Activated naive CD4-positive, alpha-beta T cell treated with anti-CD3 and anti-CD28 coated beads, Interleukin-2, amount 50 U/mL, for 24 hours (primary cell): ENCODE measurements around the gene NR6A1.
A peak's percentile ranks its signal among the peaks of the same experiment; 100 is the strongest.

Experiments used
- H3K27ac Mint-ChIP-seq: one replicate; pipeline ENCODE4 v1.8.0; 2021; ENCODE audit warnings: mild to moderate bottlenecking, mixed read lengths
- H3K27me3 Mint-ChIP-seq: one replicate; pipeline ENCODE4 v1.8.0; 2021; ENCODE audit warnings: mixed read lengths
- H3K36me3 Mint-ChIP-seq: one replicate; pipeline ENCODE4 v1.8.0; 2021; ENCODE audit warnings: mixed read lengths
- H3K4me1 Mint-ChIP-seq: one replicate; pipeline ENCODE4 v1.8.0; 2021; ENCODE audit warnings: mixed read lengths
- H3K4me3 Mint-ChIP-seq: one replicate; pipeline ENCODE4 v1.8.0; 2021; ENCODE audit warnings: mild to moderate bottlenecking, mixed read lengths
- H3K9me3 Mint-ChIP-seq: one replicate; pipeline ENCODE4 v1.8.0; 2021; ENCODE audit warnings: mixed read lengths

Gene NR6A1

GRCh38 chr9:124659099-124659659, 111.9 kb downstream of the NR6A1 start:
- Mint-ChIP-seq H3K4me1 (peaks cover 49% of the 10 kb centered on the region), H3K27me3 (peaks cover 3% of the 10 kb centered on the region), H3K36me3 (peaks cover 3% of the 10 kb centered on the region), H3K9me3 (no peaks in the 10 kb centered on the region), H3K27ac (peak overlapping the region; percentile 95), H3K4me3 (peak overlapping the region; percentile 98)

DNA sequence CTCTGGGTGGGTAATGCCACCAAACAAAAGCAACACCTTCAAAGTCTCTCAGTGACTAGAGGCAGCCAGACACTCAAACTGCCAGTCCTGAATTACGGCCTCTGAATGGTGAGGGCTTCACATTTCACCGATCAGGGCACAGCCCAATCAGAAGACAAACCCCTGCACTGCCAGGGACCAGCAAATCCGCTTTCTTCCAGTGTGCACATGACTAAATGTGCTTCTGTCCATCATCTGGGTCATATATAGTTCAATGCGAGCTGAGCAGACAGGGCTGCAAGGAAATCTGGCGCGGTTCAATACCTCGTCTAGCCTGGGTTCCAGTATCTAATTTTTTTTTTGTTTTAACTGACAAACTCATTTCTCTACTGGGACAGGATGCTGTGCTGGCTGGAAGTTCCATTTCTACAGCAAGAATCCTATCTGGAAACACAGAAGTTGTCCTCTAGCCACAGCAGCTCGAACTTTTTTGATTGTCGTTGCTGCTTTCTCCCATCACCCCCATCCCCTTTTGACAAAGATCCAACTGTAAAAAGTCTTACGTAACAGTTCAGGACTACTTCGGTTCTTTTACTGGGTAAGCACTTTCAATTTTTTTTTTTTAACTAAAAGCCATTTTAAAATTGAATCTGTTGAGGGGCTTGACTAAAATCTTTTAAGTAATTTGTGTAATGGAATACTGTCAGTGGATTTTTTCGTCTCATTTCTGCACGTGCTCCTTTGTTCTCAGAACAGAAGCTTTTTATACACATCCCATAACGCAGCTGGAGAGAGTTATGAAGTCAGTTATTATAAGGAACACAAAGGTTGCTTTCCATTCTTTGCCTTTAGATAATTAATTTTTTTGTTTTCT, 112.7 kb downstream of the NR6A1 start:
- Mint-ChIP-seq H3K27ac (peak overlapping the region; percentile 95), H3K4me3 (peak overlapping the region; percentile 98), H3K9me3 (no peaks in the 10 kb centered on the region), H3K27me3 (peaks cover 3% of the 10 kb centered on the region), H3K36me3 (no peaks in the 10 kb centered on the region), H3K4me1 (peaks cover 49% of the 10 kb centered on the region)

- Mint-ChIP-seq H3K27ac (peak overlapping the region; percentile 24), H3K9me3 (no peaks in the 10 kb centered on the region), H3K27me3 (no peaks in the 10 kb centered on the region), H3K4me1 (peaks cover 40% of the 10 kb centered on the region), H3K36me3 (no peaks in the 10 kb centered on the region), H3K4me3 (no peak overlapping the region)
These were observed 113.6 kb downstream of the NR6A1 start for GRCh38 chr9:124657516-124657915.

DNA sequence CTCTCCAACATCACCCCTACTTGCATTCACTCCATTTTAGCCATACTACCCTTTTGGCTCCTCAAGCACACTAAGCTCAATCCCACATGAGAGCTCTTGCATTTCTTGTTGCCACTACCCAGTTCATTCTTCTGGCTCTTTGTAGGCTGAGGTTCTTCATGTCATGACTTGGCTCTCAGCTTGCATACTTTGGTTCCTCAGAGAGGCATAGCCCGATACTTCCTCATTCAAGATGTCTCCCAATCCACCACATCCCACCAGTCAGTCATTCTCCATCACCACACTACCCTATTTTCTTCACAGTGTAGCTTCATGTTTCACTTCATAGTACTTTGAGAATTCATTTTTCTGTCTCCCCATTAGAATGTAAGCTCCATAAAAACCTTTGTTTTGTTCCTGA, 116.7 kb downstream of the NR6A1 start:
- H3K36me3 Mint-ChIP-seq, result no peaks in the 10 kb centered on the region
- H3K27ac Mint-ChIP-seq, result no peak overlapping the region
- no peaks in the 10 kb centered on the region for H3K9me3 Mint-ChIP-seq
- H3K27me3 Mint-ChIP-seq, result no peaks in the 10 kb centered on the region
- H3K4me1 Mint-ChIP-seq, result peaks cover 18% of the 10 kb centered on the region
- no peak overlapping the region for H3K4me3 Mint-ChIP-seq

GRCh38 chr9:124652615-124653393, 118.3 kb downstream of the NR6A1 start:
- no peaks in the 10 kb centered on the region for H3K9me3 Mint-ChIP-seq
- H3K4me3 Mint-ChIP-seq, result no peak overlapping the region
- no peaks in the 10 kb centered on the region for H3K27me3 Mint-ChIP-seq
- peaks cover 2% of the 10 kb centered on the region for H3K4me1 Mint-ChIP-seq
- H3K36me3 Mint-ChIP-seq, result no peaks in the 10 kb centered on the region
- no peak overlapping the region for H3K27ac Mint-ChIP-seq

GRCh38 chr9:124652203-124652602, 118.9 kb downstream of the NR6A1 start:
- Mint-ChIP-seq H3K9me3 (no peaks in the 10 kb centered on the region), H3K4me3 (no peak overlapping the region), H3K27me3 (no peaks in the 10 kb centered on the region), H3K27ac (no peak overlapping the region), H3K36me3 (no peaks in the 10 kb centered on the region), H3K4me1 (no peaks in the 10 kb centered on the region)

DNA sequence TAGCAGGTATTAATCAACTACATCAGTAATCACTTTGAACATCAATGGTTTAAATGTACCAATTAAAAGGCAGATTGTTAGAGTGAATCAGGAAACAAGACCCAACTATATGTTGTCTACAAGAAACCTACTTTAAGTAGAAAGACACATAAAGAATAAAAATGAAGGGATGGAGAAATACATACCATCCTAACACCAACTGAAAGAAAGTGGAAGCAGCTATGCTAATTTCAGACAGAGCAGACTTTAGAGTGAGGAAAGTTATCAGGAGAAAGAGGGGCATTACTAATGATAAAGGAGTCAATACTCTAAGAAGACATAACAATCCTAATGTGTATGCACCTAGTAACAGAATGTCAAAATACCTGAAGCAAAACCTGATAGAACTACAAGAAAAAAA, 125.8 kb downstream of the NR6A1 start:
- H3K27ac Mint-ChIP-seq, result no peak overlapping the region
- peaks cover 9% of the 10 kb centered on the region for H3K9me3 Mint-ChIP-seq
- H3K4me3 Mint-ChIP-seq, result no peak overlapping the region

GRCh38 chr9:124639637-124640036, 131.5 kb downstream of the NR6A1 start:
- no peaks in the 10 kb centered on the region for H3K4me1 Mint-ChIP-seq
- no peaks in the 10 kb centered on the region for H3K36me3 Mint-ChIP-seq
- no peaks in the 10 kb centered on the region for H3K9me3 Mint-ChIP-seq
- no peak overlapping the region for H3K4me3 Mint-ChIP-seq
- H3K27ac Mint-ChIP-seq, result no peak overlapping the region
- peaks cover 9% of the 10 kb centered on the region for H3K27me3 Mint-ChIP-seq

More for the DNA sequence above, 125.8 kb downstream of the NR6A1 start:
- H3K4me1 Mint-ChIP-seq, result no peaks in the 10 kb centered on the region
- peaks cover 1% of the 10 kb centered on the region for H3K36me3 Mint-ChIP-seq
- peaks cover 2% of the 10 kb centered on the region for H3K27me3 Mint-ChIP-seq

DNA sequence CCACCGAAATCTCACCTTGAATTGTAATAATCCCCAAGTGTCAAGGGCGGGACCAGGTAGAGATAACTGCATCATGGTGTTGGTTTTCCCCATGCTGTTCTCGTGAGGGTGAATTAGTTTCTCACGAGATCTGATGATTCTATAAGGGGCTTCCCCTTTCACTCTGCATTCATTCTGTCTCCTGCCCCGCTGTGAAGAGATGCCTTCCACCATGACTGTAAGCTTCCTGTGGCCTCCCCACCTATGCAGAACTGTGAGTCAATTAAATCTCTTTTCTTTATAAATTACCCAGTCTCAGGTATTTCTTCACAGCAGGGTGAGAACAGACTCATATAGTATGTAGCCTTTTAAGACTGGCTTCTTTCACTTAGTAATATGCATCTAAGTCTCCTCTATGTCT, 135.8 kb downstream of the NR6A1 start:
- H3K4me1 Mint-ChIP-seq, result no peaks in the 10 kb centered on the region
- H3K36me3 Mint-ChIP-seq, result no peaks in the 10 kb centered on the region
- H3K4me3 Mint-ChIP-seq, result no peak overlapping the region
- no peak overlapping the region for H3K27ac Mint-ChIP-seq
- no peaks in the 10 kb centered on the region for H3K9me3 Mint-ChIP-seq
- H3K27me3 Mint-ChIP-seq, result peaks cover 9% of the 10 kb centered on the region

DNA sequence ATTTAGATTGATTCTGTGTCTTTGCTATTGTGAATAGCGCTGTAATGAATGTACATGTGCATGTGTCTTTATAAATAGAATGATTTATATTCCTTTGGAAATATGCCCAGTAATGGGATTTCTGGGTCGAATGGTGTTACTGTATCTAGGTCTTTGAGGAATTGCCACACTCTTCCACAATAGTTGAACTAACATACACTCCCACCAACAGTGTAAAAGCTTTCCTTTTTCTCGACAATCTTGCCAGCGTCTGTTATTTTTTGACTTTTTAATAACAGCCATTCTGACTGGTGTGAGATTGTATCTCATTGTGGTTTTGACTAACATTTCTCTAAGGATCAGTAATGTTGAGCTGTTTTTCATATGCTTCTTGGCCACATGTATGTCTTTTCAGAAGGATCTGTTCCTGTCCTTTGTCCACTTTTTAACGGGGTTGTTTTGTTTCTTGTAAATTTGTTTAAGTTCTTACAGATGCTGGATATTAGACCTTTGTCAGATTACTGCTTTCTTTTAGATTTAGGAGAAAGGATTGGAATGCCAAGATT, 139.0 kb downstream of the NR6A1 start:
- Mint-ChIP-seq H3K9me3 (no peaks in the 10 kb centered on the region), H3K4me3 (no peak overlapping the region), H3K4me1 (no peaks in the 10 kb centered on the region), H3K27me3 (peaks cover 9% of the 10 kb centered on the region), H3K27ac (no peak overlapping the region), H3K36me3 (no peaks in the 10 kb centered on the region)

DNA sequence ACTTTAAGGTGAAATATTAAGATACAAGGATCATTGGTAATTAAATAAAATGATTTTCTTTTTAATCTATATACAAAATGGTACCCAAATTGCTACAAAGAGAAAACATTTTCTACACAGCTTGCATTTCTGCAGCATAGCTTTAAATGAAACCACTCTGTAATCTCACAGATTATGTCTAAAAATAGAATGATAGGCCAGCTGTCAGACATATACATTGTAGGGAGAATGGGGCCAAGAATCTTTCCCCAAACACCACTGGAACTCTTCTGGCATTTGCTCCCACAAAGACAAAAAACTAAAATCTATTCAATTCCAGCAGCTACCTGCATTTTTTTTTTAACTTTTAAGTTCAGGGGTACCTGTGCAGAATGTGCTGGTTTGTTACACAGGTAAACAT, 139.8 kb downstream of the NR6A1 start:
- H3K4me3 Mint-ChIP-seq, result no peak overlapping the region
- H3K36me3 Mint-ChIP-seq, result no peaks in the 10 kb centered on the region
- no peaks in the 10 kb centered on the region for H3K9me3 Mint-ChIP-seq
- no peaks in the 10 kb centered on the region for H3K4me1 Mint-ChIP-seq
- peaks cover 2% of the 10 kb centered on the region for H3K27me3 Mint-ChIP-seq
- H3K27ac Mint-ChIP-seq, result no peak overlapping the region

GRCh38 chr9:124629600-124629999, 141.5 kb downstream of the NR6A1 start:
- Mint-ChIP-seq H3K4me1 (no peaks in the 10 kb centered on the region), H3K9me3 (no peaks in the 10 kb centered on the region), H3K27me3 (peaks cover 2% of the 10 kb centered on the region), H3K36me3 (no peaks in the 10 kb centered on the region), H3K27ac (peak overlapping the region; percentile 62), H3K4me3 (no peak overlapping the region)

DNA sequence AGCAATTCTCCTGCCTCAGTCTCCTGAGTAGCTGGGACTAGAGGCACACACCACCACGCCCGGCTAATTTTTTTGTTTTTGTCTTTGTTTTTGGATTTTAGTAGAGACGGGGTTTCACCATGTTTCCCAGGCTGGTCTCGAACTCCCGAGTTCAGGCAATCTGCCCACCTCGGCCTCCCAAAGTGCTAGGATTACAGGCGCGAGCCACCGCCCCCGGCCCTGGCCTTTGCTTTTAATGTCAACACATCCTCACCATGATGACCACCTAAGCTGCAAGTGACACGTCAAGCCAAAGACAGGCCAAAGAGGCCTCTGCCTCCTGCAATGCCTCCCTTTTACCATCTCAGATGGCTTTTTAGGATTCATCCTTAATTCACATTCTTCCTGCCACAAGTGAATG, 142.4 kb downstream of the NR6A1 start:
- Mint-ChIP-seq H3K9me3 (no peaks in the 10 kb centered on the region), H3K27ac (no peak overlapping the region), H3K4me3 (no peak overlapping the region), H3K36me3 (no peaks in the 10 kb centered on the region), H3K4me1 (no peaks in the 10 kb centered on the region), H3K27me3 (no peaks in the 10 kb centered on the region)

DNA sequence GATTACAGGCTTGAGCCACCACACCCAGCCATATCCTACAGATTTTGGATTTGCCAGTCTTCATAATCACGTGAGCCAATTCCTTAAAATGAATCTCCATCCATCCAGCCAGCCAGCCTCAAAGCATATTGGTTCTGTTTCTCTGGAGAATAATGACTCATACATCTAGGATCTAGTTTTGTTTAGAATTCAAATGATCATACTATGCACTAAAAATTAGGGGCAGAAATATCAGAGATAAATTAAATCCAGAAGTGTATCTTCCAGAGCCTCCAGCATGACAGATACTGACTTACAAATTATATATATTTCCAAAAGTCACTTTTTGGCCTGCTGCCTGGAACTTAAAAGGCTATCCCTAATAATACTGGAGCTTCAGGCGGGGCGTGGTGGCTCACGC, 144.8 kb downstream of the NR6A1 start:
- Mint-ChIP-seq H3K4me1 (no peaks in the 10 kb centered on the region), H3K27ac (no peak overlapping the region), H3K4me3 (no peak overlapping the region)

GRCh38 chr9:124625087-124625486, 146.0 kb downstream of the NR6A1 start:
- no peak overlapping the region for H3K4me3 Mint-ChIP-seq
- H3K36me3 Mint-ChIP-seq, result no peaks in the 10 kb centered on the region
- H3K27me3 Mint-ChIP-seq, result peaks cover 2% of the 10 kb centered on the region
- H3K4me1 Mint-ChIP-seq, result no peaks in the 10 kb centered on the region
- no peaks in the 10 kb centered on the region for H3K9me3 Mint-ChIP-seq
- H3K27ac Mint-ChIP-seq, result no peak overlapping the region

More for the DNA sequence above, 144.8 kb downstream of the NR6A1 start:
- Mint-ChIP-seq H3K27me3 (peaks cover 2% of the 10 kb centered on the region), H3K9me3 (no peaks in the 10 kb centered on the region), H3K36me3 (no peaks in the 10 kb centered on the region)

DNA sequence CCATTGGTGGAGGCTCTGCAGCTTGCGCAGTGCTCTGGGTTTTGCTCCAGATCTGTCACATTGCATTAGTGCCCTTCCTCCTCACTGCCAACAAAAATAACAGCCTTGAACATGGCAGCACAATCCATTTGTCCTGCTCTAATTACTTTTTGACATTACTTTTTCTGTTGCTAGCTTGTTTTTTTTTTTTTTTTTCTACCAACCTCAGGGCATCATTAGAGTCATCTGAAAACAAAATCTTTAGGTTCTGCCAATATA, 146.4 kb downstream of the NR6A1 start:
- peaks cover 2% of the 10 kb centered on the region for H3K27me3 Mint-ChIP-seq
- no peaks in the 10 kb centered on the region for H3K36me3 Mint-ChIP-seq
- no peaks in the 10 kb centered on the region for H3K9me3 Mint-ChIP-seq
- H3K4me1 Mint-ChIP-seq, result no peaks in the 10 kb centered on the region
- H3K4me3 Mint-ChIP-seq, result no peak overlapping the region
- no peak overlapping the region for H3K27ac Mint-ChIP-seq
